Subcutaneous adipose tissue (tissue), 4 donors: Measurements from ENCODE around the gene NOTCH1. TPM values are rescaled to one million over a fixed set of nuclear protein-coding genes. Genes with fewer than 3 reads are reported as not detected.

ENCODE experiments used
- total RNA-seq, 4 donors: library from RNA; depleted of rRNA; stranded (reverse); fragments of >200 nt; gene quantifications; one replicate each; pipeline ENCODE4 v1.1.0, GENCODE V29; 2016
- TF ChIP-seq, protein P1 (sequence below): fragments of 450-650 bp; IDR thresholded peaks from one replicate; pipeline ENCODE4 v1.5.1; 2016; ENCODE audit warnings: low read depth, mild to moderate bottlenecking, control low read depth, antibody characterized with exemption, moderate library complexity

Gene NOTCH1
- total RNA-seq, 4 donors from 2014 or later, result 18.0 to 94.4 (median 21.3) TPM

GRCh38 chr9:136457326-136457725 lies 88.5 kb downstream of the NOTCH1 start:
- TF ChIP-seq, protein P1, sequence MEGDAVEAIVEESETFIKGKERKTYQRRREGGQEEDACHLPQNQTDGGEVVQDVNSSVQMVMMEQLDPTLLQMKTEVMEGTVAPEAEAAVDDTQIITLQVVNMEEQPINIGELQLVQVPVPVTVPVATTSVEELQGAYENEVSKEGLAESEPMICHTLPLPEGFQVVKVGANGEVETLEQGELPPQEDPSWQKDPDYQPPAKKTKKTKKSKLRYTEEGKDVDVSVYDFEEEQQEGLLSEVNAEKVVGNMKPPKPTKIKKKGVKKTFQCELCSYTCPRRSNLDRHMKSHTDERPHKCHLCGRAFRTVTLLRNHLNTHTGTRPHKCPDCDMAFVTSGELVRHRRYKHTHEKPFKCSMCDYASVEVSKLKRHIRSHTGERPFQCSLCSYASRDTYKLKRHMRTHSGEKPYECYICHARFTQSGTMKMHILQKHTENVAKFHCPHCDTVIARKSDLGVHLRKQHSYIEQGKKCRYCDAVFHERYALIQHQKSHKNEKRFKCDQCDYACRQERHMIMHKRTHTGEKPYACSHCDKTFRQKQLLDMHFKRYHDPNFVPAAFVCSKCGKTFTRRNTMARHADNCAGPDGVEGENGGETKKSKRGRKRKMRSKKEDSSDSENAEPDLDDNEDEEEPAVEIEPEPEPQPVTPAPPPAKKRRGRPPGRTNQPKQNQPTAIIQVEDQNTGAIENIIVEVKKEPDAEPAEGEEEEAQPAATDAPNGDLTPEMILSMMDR, result no peak

GRCh38 chr9:136456258-136456657 lies 89.6 kb downstream of the NOTCH1 start:
- TF ChIP-seq, protein P1, result no peak

DNA sequence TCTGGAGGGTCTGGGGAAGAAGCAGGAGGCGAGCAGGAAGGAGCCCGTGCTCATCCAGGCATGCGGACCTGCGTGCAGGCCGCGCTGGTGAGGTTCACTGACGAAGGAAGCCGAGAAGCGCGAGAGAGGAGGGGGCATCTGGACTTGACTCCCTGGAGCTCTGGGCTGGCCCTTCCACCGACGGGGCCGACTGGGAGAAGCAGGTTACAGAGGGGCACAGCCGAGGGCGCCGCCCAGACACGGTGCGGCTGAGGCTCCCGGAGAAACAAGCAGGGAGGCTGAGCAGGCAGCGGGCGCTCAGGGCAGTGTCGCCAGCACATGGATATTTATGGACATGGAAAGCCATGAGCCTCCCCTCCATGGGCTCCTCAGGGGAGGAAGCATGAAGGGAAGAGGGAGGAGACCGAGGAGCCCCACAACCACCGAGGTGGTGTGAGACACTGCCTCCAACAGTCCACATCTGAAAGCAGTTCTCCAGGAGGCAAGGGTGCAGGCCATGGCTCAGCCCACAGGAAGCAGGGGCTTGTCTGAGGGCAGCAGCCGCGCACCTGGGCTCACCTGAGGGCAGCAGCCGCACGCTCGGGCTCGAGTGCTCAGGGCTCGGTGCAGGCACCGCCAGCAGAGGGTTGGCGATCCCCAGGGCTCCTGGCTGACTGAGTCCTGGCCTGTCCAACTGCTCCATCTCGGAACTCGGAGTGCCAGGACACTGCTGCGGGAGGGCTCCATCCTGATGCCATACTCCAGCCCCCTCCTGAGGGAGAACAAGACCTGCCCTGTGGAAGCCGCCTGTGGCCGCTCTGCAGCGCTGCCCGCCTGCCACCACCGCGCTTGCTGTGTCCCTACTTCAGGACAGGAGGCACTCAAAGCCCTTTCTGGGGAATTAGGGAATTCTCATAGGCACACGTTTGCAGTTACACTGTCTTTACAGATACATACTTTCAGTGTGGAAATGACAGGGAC lies 90.5 kb downstream of the NOTCH1 start:
- TF ChIP-seq, protein P1, result no peak

DNA sequence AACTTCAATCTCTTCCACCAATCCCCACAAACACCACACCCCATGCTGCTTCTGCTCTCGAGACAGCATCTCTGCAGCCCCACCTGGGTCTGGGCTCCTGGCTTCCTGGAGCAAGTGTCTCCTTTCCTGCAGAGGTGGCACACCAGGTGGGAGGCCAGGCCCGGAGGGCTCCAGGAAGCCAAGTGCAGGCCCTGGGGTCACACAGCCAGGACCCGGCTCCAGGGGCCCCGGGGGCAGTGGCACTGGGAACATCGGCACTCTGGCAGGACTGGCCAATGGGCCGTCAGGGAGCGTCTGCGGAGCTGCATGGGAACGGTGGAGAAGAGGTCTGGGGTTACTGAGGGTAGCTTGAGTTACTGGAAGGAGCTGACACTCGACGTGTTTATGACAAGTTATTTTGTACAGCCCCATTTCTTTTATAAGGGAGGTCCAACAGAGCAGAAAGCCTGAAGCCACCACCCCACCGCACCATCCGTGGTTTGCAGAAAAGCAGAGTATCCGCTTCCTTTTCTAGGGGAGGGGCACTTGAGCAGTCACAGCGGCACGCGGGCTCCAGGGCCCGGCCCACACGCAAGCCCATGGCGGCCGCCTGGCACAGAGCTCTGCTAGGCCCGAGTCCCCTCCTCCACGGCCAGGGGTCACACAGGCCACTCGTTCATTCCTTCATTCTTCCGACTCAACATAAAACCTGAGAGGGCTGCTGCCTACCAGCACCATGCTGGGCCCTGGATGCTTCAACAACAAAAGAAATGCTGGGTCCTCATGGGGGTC lies 91.6 kb downstream of the NOTCH1 start:
- TF ChIP-seq, protein P1, result no peak

GRCh38 chr9:136453326-136453725 lies 92.5 kb downstream of the NOTCH1 start:
- TF ChIP-seq, protein P1, result no peak

GRCh38 chr9:136451221-136451877 lies 94.5 kb downstream of the NOTCH1 start:
- TF ChIP-seq, protein P1, result no peak
